ENCODE measurements around the gene AATF. TPM values are rescaled to one million over a fixed set of nuclear protein-coding genes. Genes with fewer than 3 reads are reported as not detected.

Gene AATF
- total and polyA plus RNA-seq, 2 donors from 2014 or later: 36.8 to 50.4 TPM

GRCh38 chr17:37028040-37028439, 79.3 kb downstream of the AATF start:
- FAIRE-seq: no peak
- no peak overlapping the region for H3K27ac ChIP-seq (ENCODE audit: low read depth in 2 of 2, low read length in 2 of 2)
- H3K27me3 ChIP-seq (ENCODE audit: control insufficient read depth, insufficient read depth, low read length): no peaks in the 10 kb centered on the region
- no peak for DNase-seq
- H3K4me3 ChIP-seq (ENCODE audit: low read length in 3 of 3): no peak overlapping the region
- H3K4me1 ChIP-seq (ENCODE audit: control insufficient read depth in 2 of 3, insufficient read depth in 2 of 3, low read depth in 1 of 3, low read length in 3 of 3): peaks cover 0 to 11% (median 2%) of the 10 kb centered on the region in 3 donors
- no peak overlapping the region for H3K9ac ChIP-seq (ENCODE audit: low read length in 3 of 3)
- H3K9me3 ChIP-seq (ENCODE audit: control insufficient read depth in 2 of 3, insufficient read depth in 1 of 3, low read length in 3 of 3): no peaks in the 10 kb centered on the region
- intact Hi-C loops (cut with DNase I): no loop called here
- H3K36me3 ChIP-seq (ENCODE audit: control insufficient read depth in 2 of 3, insufficient read depth in 3 of 3, low read length in 3 of 3): peaks cover 0 to 4% (median 0%) of the 10 kb centered on the region in 3 donors
- no peak for TF ChIP-seq CTCF (IDR thresholded peaks at IDR 0.05; ENCODE audit: borderline replicate concordance, extremely low read depth, insufficient read depth)

GRCh38 chr17:37031493-37032083, 82.8 kb downstream of the AATF start:
- no peak for TF ChIP-seq CTCF (IDR thresholded peaks at IDR 0.05; ENCODE audit: borderline replicate concordance, extremely low read depth, insufficient read depth)
- Histone ChIP-seq H3K27ac (ENCODE audit: low read depth in 2 of 2, low read length in 2 of 2) (no peak overlapping the region), H3K9ac (ENCODE audit: low read length in 3 of 3) (no peak overlapping the region), H3K9me3 (ENCODE audit: control insufficient read depth in 2 of 3, insufficient read depth in 1 of 3, low read length in 3 of 3) (no peaks in the 10 kb centered on the region), H3K36me3 (ENCODE audit: control insufficient read depth in 2 of 3, insufficient read depth in 3 of 3, low read length in 3 of 3) (peaks cover 0 to 4% (median 0%) of the 10 kb centered on the region in 3 donors), H3K4me3 (ENCODE audit: low read length in 3 of 3) (no peak overlapping the region), H3K4me1 (ENCODE audit: control insufficient read depth in 2 of 3, insufficient read depth in 2 of 3, low read depth in 1 of 3, low read length in 3 of 3) (peaks cover 0 to 6% (median 0%) of the 10 kb centered on the region in 3 donors), H3K27me3 (ENCODE audit: control insufficient read depth, insufficient read depth, low read length) (no peaks in the 10 kb centered on the region)
- FAIRE-seq: no peak
- DNase-seq: no peak
- intact Hi-C loops (cut with DNase I): no loop called here

- Histone ChIP-seq H3K4me3 (ENCODE audit: low read length in 3 of 3) (no peak overlapping the region), H3K36me3 (ENCODE audit: control insufficient read depth in 2 of 3, insufficient read depth in 3 of 3, low read length in 3 of 3) (no peaks in the 10 kb centered on the region), H3K27ac (ENCODE audit: low read depth in 2 of 2, low read length in 2 of 2) (no peak overlapping the region), H3K9ac (ENCODE audit: low read length in 3 of 3) (no peak overlapping the region), H3K9me3 (ENCODE audit: control insufficient read depth in 2 of 3, insufficient read depth in 1 of 3, low read length in 3 of 3) (no peaks in the 10 kb centered on the region), H3K27me3 (ENCODE audit: control insufficient read depth, insufficient read depth, low read length) (no peaks in the 10 kb centered on the region), H3K4me1 (ENCODE audit: control insufficient read depth in 2 of 3, insufficient read depth in 2 of 3, low read depth in 1 of 3, low read length in 3 of 3) (peaks cover 0 to 6% (median 0%) of the 10 kb centered on the region in 3 donors)
- no peak for FAIRE-seq
- no peak for TF ChIP-seq CTCF (IDR thresholded peaks at IDR 0.05; ENCODE audit: borderline replicate concordance, extremely low read depth, insufficient read depth)
- intact Hi-C loops (cut with DNase I): no loop called here
- DNase-seq: no peak
These were observed 88.9 kb downstream of the AATF start for GRCh38 chr17:37037590-37038155.

Data from kidney (tissue), 14 donors.